GM18502 (cell line): ENCODE measurements around the gene PARP8.
"Not testable (repeated sequence)": the region's sequence is repeated elsewhere in the genome, so short reads cannot be mapped to it uniquely, and the experiment has no call there.

Experiments
- ATAC-seq: cut with Tn5 transposase; IDR thresholded peaks from one replicate; pipeline ENCODE4 v1.9.1; 2021; ENCODE audit warnings: mild to moderate bottlenecking; ENCODE audit not compliant: unreplicated experiment, poor library complexity

PARP8 gene

GRCh38 chr5:50767588-50767987 is 101.2 kb downstream of the PARP8 start:
- no peak for ATAC-seq

- no peak for ATAC-seq
Observed at GRCh38 chr5:50768634-50769033, 102.2 kb downstream of the PARP8 start.

GRCh38 chr5:50770441-50770840 is 104.0 kb downstream of the PARP8 start:
- no peak for ATAC-seq

GRCh38 chr5:50774446-50775175 is 108.2 kb downstream of the PARP8 start:
- ATAC-seq, result not testable (repeated sequence)

- ATAC-seq, result no peak
Observed at GRCh38 chr5:50786073-50786472, 119.6 kb downstream of the PARP8 start.

- no peak for ATAC-seq
Observed at GRCh38 chr5:50791813-50792212, 125.4 kb downstream of the PARP8 start.

- no peak for ATAC-seq
Observed at GRCh38 chr5:50792843-50793242, 126.4 kb downstream of the PARP8 start.

GRCh38 chr5:50794812-50795211 is 128.4 kb downstream of the PARP8 start:
- ATAC-seq, result no peak

GRCh38 chr5:50798002-50798401 is 131.6 kb downstream of the PARP8 start:
- no peak for ATAC-seq

- no peak for ATAC-seq
Observed at GRCh38 chr5:50799596-50799995, 133.2 kb downstream of the PARP8 start.

GRCh38 chr5:50800410-50800809 is 134.0 kb downstream of the PARP8 start:
- ATAC-seq, result peak; percentile 58

GRCh38 chr5:50807661-50808060 is 141.2 kb downstream of the PARP8 start:
- ATAC-seq, result no peak

GRCh38 chr5:50808406-50808805 is 142.0 kb downstream of the PARP8 start:
- no peak for ATAC-seq

- ATAC-seq, result not testable (repeated sequence)
Observed at GRCh38 chr5:50811746-50812145, 145.3 kb downstream of the PARP8 start.

- no peak for ATAC-seq
Observed at GRCh38 chr5:50813691-50814090, 147.3 kb downstream of the PARP8 start.

GRCh38 chr5:50814556-50814955 is 148.1 kb downstream of the PARP8 start:
- ATAC-seq, result no peak

- ATAC-seq, result no peak
Observed at GRCh38 chr5:50822046-50822445, 155.6 kb downstream of the PARP8 start.

- no peak for ATAC-seq
Observed at GRCh38 chr5:50822761-50823160, 156.3 kb downstream of the PARP8 start.

- no peak for ATAC-seq
Observed at GRCh38 chr5:50823568-50823967, 157.1 kb downstream of the PARP8 start.

- ATAC-seq, result no peak
Observed at GRCh38 chr5:50824109-50824508, 157.7 kb downstream of the PARP8 start.

- ATAC-seq, result no peak
Observed at GRCh38 chr5:50827516-50828247, 161.2 kb downstream of the PARP8 start.

- no peak for ATAC-seq
Observed at GRCh38 chr5:50829023-50829422, 162.6 kb downstream of the PARP8 start.
